GM13977 (cell line): ENCODE results near the gene CCR4.
A peak's percentile ranks its signal among the peaks of the same experiment; 100 is the strongest.
"Not testable (repeated sequence)": the region's sequence is repeated elsewhere in the genome, so short reads cannot be mapped to it uniquely, and the experiment has no call there.

Experiments
- DNase-seq: peaks from one replicate; pipeline ENCODE4 v3.0.0; 2012; ENCODE audit warnings: low spot score
- CTCF ChIP-seq: IDR thresholded peaks from 2 replicates; pipeline ENCODE4 v1.5.1; 2012; ENCODE audit warnings: mild to moderate bottlenecking, control low read depth; ENCODE audit not compliant: insufficient read depth; ENCODE audit errors: extremely low read depth, missing control alignments
- in situ Hi-C: fragments of 300-500 bp; cut with MboI; formaldehyde crosslinking; loops from one replicate; pipeline ENCODE4 v1.12.0; 2022; ENCODE audit warnings: low sequenced_read_pairs, low pct_unique_long_range_greater_than_20kb, mixed read lengths, inconsistent platforms; ENCODE audit not compliant: unreplicated experiment

CCR4 gene

GRCh38 chr3:32968920-32969389 lies 17.5 kb downstream of the CCR4 start:
- TF ChIP-seq CTCF, result no peak
- DNase-seq, result no peak
- in situ Hi-C loops, result loop anchor here (25.0 kb wide), 1 partner anchor 818 kb away; the partner anchor contains the start of gene PDCD6IP

GRCh38 chr3:32969656-32970055 lies 18.2 kb downstream of the CCR4 start:
- no peak for DNase-seq
- no peak for TF ChIP-seq CTCF
- in situ Hi-C loops, result loop anchor here (25.0 kb wide), 1 partner anchor 818 kb away; the partner anchor contains the start of gene PDCD6IP

DNA sequence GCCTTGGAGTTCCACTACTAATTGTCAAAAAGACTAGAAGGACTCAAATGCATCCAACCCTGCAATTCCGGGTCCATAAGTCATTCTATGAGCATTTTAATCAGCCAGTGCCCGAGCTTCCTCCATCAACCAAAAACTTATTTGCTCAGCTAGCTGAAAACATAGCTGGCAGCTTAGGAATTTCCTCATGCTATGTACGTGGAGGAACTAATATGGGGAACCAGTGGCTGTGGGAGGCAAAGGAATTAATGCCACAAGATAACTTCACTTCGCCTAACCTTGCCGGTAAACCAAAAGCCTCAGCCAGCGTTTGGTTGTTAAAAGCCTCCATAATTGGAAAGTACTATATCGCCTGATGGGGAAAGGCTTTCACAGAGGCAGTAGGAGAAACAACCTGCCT lies 19.8 kb downstream of the CCR4 start:
- DNase-seq, result not testable (repeated sequence)
- in situ Hi-C loops, result loop anchor here (25.0 kb wide), 1 partner anchor 816 kb away; the partner anchor contains the start of gene PDCD6IP

- in situ Hi-C loops, result loop anchor here (25.0 kb wide), 1 partner anchor 815 kb away; the partner anchor contains the start of gene PDCD6IP
- DNase-seq, result no peak
- no peak for TF ChIP-seq CTCF
Observed at GRCh38 chr3:32972482-32973146, 21.2 kb downstream of the CCR4 start.

DNA sequence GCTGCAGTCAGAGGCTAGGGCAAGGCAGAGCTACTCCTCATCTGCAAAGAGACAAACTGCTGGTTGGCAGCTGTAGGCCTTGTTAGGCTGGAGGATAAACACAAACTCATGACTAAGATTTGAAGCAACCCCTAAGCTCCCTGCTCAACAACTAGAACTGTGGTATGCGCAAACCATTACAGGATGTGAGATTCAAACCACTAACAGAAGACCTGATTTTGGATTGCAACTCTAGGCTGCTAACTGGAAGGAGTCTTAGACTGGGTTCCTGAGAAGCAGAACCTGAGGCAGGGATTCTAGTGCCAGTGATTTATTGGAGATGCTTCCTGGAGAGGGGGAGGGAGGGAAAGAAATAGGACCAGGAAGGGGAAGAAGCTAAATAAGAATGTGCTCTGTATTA lies 22.5 kb downstream of the CCR4 start:
- in situ Hi-C loops, result loop anchor here (25.0 kb wide), 1 partner anchor 813 kb away; the partner anchor contains the start of gene PDCD6IP
- peak; percentile 47 for DNase-seq
- no peak for TF ChIP-seq CTCF

DNA sequence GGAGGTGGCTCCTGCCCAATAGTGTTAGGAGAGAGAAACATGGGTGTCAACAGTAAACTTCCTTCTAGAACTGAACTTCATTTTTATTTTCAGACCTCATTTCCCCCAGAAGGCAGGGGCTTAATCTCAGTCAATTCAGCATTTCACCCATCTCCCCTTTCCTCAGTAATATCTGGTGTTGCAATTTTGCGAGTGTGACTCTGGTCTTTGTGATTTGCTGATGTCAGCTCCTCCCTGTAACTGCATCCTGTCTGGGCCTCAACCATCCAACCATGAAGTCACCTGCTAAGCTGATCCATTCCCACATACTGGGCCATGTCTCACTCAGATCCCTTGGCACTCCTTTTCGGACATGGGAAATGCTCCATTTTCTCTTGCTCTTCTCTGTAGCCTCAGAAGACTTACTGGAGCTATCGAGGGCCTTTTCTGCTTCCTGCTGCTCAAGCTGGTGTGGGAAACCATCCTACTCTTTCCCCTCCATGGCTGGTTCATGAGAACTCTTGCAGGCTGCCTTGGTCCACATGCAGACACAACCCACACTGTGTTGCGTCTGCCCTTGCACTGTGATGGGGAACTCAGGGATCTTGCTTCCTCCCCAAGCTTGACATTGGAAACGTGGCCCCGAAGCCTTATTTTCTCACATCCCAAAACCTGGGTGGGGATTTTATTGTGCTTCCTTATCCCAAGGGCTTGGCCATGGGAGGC lies 24.6 kb downstream of the CCR4 start:
- no peak for DNase-seq
- in situ Hi-C loops, result no loop called here
- TF ChIP-seq CTCF, result no peak

- no peak for DNase-seq
- TF ChIP-seq CTCF, result no peak
- in situ Hi-C loops, result no loop called here
Observed at GRCh38 chr3:32977861-32978260, 26.4 kb downstream of the CCR4 start.
